GM12875 (cell line): ENCODE measurements around the gene TCEAL7.
A peak's percentile ranks its signal among the peaks of the same experiment; 100 is the strongest.

Source experiments
- H3K4me3 ChIP-seq: one replicate; pipeline ENCODE4 v1.5.1; 2011; ENCODE audit warnings: low read depth, low read length, control low read depth
- CTCF ChIP-seq: IDR thresholded peaks from 2 replicates; pipeline ENCODE4 v1.5.1; 2011; ENCODE audit warnings: low read depth, mild to moderate bottlenecking, control low read depth, inconsistent platforms, low read length, moderate library complexity, borderline replicate concordance; ENCODE audit not compliant: insufficient read depth

The TCEAL7 gene

DNA sequence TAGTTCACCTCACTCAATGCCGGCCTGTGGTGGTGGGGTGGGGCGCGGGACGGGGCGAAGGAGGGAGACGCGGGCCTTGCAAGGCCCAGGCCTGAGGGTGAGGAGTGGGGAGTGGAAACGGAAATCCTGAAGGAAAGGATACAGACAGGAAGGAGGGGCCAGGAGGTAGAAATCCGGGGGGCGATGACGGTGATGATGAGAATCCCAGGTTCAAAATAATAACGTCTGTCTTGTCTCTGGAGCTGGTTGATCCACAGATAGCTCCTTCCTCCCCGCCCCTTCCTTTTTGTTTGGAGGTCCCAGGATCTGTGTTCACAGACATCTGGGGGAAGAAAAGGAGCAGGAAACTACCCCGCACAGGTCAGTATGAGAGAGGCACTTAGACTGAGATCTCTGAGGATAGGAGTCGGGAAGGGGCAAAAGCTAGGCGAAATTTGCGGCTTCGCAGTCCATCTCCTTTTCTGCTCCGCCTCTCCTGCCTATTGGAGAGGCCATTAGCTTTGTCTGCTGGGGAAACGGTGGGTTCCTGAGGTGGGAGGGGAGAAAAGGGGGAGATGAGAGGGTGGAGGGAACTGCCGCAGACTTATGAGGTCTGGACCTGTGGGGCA, 746 bp downstream of the TCEAL7 start:
- H3K4me3 ChIP-seq, result no peak overlapping the region
- no peak for TF ChIP-seq CTCF

DNA sequence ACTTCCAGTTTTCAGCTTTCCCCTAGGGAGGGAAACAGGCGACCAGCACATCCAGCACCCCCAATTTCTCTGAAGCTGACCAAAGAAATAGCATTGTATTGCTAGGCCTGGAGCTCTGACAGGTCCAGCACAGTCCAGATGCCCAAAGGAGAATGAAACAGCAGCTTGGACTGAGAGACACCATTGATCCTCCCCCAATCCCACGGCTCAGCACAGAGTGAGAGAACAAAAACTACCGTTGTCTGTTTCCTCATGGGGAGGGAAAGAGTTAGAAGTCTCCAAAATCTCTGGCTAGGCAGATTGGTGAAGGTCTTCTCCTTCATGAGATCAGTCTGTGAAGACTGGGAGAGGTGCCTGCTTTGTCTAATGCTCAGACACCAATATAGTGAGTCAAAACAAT, 8.6 kb downstream of the TCEAL7 start:
- TF ChIP-seq CTCF, result no peak
- H3K4me3 ChIP-seq, result no peak overlapping the region

DNA sequence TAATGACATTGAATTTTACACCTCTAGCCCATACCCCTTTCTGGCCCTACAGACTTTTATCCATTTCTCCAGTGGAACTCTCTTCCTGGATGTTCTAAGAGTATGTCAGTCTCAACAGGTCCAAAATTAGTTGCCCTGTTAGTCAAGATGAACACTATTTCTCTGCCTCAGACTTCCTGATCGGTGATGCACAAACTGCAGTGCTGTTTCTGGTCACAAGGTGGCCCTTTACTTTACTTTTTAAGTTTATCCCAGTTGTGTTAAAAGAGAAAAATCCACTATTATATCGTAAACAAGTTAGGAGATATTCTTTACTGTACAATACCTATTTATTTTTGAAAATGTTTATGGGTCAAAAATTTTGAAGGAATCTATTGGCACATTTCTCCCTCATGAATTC, 13.1 kb downstream of the TCEAL7 start:
- H3K4me3 ChIP-seq, result no peak overlapping the region
- TF ChIP-seq CTCF, result peak; percentile 50; the same call in 1 of the 2 replicates

GRCh38 chrX:103344606-103345005, 14.6 kb downstream of the TCEAL7 start:
- no peak overlapping the region for H3K4me3 ChIP-seq
- TF ChIP-seq CTCF, result no peak

GRCh38 chrX:103347682-103348397, 17.8 kb downstream of the TCEAL7 start:
- no peak overlapping the region for H3K4me3 ChIP-seq
- TF ChIP-seq CTCF, result no peak

DNA sequence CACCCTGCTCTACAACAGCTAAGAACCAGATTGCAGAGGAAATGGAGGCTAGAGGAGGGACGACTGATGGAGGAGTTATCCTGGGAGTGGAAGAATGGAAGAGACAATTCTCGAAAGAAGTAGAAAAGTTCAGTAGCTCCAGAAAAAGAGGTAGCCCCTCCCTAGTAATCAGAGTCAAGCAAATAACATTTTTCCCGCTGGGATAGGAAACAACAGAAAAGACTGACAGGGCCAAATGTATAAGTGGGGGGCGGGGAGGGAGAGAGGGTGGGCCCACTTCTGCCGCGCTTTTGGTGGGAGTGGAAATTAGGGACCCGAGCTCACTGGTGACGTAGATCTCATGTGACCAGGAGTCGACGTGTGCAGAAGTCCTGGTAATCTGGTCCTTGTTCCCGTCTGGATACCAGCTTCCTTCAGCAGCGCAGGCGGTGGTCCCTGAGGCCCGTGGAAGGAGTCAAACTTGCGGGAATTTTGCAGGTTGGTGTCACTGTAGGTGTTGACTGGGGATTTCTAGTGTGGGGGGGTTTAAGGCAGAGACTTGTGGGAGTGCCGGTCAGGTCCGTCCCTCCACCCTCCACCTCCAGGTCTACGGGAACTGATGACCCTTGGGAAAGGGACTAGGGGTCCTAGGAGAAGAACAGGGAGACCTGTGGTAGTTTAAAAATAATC, 26.2 kb downstream of the TCEAL7 start, which contains the start of gene TCEAL9:
TSS of gene TCEAL9 (plus strand) at position 377 of the 669 bp plus-strand sequence. CDS start 1,179 bp downstream, outside the sequence.
- H3K4me3 ChIP-seq, result no peak within 1 kb of the TSS
- no peak for TF ChIP-seq CTCF
